NCI-H1417 treated with DMSO at 0.1 percent for 48 hours (cell line): Measurements from ENCODE around the gene MICALL1.
"Not testable (repeated sequence)": the region's sequence is repeated elsewhere in the genome, so short reads cannot be mapped to it uniquely, and the experiment has no call there.

Experiments
- DNase-seq: peaks from one replicate; lab custom pipeline; 2025; lab: John Stamatoyannopoulos, UW

The MICALL1 gene

GRCh38 chr22:37954686-37955085 is 48.6 kb downstream of the MICALL1 start:
- no peak for DNase-seq

GRCh38 chr22:37955825-37956397 is 49.8 kb downstream of the MICALL1 start:
- not testable (repeated sequence) for DNase-seq

- DNase-seq, result no peak
Measured at GRCh38 chr22:37957232-37957631, 51.1 kb downstream of the MICALL1 start.

DNA sequence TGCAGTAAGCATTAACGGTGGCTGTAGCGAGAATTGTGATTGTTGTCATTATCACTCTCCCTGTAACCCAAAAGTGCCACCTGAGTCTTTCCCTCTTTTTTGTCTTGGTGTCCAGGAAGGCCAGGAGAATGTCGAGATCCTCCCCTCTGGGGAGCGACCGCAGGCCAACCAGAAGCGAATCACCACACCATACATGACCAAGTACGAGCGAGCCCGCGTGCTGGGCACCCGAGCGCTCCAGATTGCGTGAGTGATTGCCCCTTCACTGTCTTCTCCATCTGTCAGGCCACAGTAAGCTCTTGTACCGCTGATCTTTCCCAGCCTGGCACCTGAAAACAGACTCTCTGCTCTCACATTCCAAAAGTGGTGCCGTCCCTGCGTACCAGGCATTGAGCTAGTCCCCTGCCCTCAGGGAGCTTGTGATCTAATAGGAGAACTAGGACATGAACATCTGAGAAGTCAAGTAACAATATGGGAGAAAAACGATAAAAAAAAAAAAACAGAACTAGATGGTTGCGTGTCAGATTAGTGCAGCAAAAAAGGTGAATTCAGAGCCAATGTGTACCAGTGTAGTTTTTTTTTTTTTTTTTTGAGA is 53.2 kb downstream of the MICALL1 start:
- DNase-seq, result no peak

DNA sequence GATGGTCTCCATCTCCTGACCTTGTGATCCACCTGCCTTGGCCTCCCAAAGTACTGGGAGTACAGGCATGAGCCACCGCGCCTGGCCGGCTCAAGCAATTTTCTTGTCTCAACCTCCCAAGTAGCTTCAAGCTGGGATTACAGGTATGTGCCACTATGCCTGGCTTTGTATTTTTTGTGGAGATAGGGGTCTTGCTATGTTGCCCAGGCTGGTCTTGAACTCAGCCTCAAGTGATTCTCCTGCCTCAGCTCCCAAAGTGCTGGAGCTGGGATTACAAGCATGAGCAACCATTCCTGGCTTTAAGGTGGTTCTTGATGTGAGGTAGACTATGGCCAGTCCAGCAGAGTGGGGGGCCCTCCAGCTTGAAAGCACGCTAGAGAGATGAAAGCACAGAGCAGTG is 55.0 kb downstream of the MICALL1 start:
- DNase-seq, result no peak

GRCh38 chr22:37965940-37966664 is 60.0 kb downstream of the MICALL1 start:
- DNase-seq, result no peak

- no peak for DNase-seq
Measured at GRCh38 chr22:37967147-37967546, 61.0 kb downstream of the MICALL1 start.

DNA sequence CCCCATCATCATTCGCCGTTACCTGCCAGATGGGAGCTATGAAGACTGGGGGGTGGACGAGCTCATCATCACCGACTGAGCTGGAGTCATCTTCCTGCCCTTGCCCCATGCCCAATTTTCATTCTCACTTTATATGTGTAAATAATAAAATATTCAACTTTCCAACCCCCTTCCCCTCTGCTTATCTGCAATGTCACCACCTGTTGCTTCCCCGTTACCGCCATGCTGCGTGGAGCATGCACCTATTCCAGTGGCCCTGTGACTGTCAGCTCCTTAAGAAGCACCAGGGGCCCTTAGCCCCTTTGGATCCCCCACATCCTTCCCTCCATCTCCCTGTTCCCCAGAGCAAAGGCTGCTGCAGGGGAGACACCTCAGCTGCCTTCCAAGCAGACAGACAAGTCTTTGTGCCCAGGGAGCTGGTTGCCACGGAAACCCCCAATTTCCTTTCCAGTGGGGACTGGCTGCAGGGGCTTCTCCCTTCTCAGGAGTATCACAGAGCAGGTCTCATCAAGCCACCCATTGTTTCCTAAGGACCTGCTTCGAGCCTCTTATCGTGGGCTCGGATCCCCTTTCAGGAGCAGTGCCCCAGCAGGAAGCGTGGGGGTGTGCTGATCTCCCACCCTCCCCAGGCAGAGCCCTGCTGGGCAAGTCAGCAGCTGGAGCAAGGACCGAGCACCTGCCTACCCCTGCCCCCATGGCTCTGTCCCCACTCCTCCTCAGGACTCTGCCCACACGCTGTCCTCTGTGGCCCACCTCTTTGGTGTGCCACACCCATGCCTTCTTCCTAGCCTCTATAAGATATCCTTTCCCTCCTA is 61.7 kb downstream of the MICALL1 start:
- DNase-seq, result no peak

- no peak for DNase-seq
Measured at GRCh38 chr22:37968452-37969251, 62.6 kb downstream of the MICALL1 start.

- DNase-seq, result no peak
Measured at GRCh38 chr22:37970864-37971263, 64.8 kb downstream of the MICALL1 start.

DNA sequence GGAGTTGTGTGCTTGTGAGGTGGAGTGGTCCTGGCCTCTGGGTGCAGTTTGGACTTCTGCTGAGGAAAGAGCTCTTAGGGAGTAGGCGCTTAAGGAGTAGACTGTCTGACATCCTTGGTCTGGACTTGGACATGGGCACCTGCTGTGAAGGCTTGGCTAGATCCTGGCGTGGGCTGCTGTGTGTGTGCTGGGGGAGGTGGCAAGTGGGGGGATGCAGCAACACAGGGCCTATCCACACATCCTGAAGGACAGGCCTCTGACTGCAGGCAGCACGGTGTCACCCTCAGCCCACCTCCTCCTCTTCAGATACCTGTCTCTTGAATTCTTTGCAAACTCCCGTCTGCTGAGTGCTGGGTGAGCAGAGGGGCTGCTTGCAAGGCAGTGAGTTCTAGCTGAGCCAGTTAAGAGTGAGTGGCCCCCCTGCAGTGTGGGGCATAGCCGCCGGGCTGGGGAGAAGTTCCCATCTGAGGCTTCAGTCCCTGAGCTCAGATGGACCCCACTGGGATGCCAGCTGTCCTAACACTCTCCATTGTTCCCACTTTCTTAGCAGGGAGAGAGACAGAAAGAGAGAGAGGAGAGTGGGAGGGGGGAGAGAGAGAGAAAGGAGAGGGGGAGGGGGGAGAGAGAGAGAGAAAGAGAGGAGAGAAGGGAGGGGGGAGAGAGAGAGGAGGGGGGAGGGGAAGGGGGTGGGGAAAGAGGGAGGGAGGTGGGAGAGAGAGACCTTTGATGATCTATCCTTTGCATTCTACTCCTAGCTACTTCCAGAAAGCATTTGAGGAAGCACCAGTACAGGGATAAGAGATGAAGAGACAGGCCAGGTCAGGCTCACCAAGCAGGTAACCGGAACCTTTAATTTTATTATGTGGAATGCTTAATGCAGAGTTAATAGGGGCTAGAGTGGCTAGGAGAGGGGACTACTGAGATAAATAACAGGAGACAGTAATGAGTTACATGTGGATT is 65.7 kb downstream of the MICALL1 start:
- DNase-seq, result no peak

GRCh38 chr22:37972527-37972926 is 66.4 kb downstream of the MICALL1 start:
- DNase-seq, result no peak

- DNase-seq, result no peak
Measured at GRCh38 chr22:37973271-37974170, 67.4 kb downstream of the MICALL1 start.

DNA sequence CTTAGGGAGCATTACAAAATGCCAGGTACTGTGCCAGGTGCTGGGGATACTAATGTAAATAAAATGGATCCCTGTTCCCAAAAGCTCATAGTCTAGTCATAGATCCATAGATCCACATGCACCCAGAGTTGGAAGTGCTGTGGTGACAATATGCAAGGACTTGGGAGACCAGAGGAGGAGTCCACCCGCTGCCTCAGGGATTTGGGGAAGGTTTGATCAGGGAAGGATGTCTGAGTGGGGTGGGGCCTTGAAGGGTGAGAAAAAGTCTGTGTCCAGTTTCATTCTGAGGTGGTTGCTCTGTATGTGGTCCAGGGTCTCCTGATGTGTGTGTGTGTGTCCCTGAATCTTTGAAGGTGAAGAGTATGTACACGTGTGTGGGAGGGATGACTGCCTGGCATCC is 69.1 kb downstream of the MICALL1 start:
- no peak for DNase-seq

GRCh38 chr22:37976022-37976421 is 69.9 kb downstream of the MICALL1 start:
- not testable (repeated sequence) for DNase-seq

DNA sequence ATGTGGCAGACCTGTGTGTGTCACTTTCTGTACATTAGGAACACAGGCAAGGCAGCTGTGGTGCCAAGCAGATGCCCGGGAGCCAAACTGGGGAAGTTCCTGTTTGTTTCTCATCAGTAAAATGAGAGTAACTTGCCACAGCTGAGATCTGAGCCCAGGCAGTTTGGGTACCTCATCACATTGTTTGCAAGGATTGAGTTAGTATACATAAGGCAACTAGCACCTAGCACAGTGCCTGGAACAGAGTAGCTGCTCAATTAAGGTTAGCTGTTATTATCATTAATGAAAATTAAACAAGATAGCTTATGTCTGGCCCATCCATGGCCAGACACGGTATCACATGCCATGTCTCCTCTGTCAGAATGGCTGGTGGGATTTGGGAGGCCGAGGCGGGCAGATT is 70.5 kb downstream of the MICALL1 start:
- no peak for DNase-seq

- DNase-seq, result no peak
Measured at GRCh38 chr22:37979782-37980181, 73.7 kb downstream of the MICALL1 start.

- no peak for DNase-seq
Measured at GRCh38 chr22:37981282-37982011, 75.3 kb downstream of the MICALL1 start.
